ENCODE results near the gene CELA3A. TPM values are rescaled to one million over a fixed set of nuclear protein-coding genes. Genes with fewer than 3 reads are reported as not detected.

Gene CELA3A
- total and polyA plus RNA-seq, 2 of the 13 experiments (the other 11 are each of a cell fraction or from before 2014, with no cell fraction given) = 0.09 TPM; not detected in 1

- TF ChIP-seq HHEX (CRISPR knock-in tag; IDR thresholded peaks at IDR 0.05) = no peak
- no peak for TF ChIP-seq SIX1 (CRISPR knock-in tag; IDR thresholded peaks at IDR 0.05; ENCODE audit: borderline replicate concordance)
- TF ChIP-seq ZUFSP (CRISPR knock-in tag; IDR thresholded peaks at IDR 0.05; ENCODE audit: borderline replicate concordance) = no peak
- TF ChIP-seq ZNF577 (CRISPR knock-in tag; IDR thresholded peaks at IDR 0.05; ENCODE audit: borderline replicate concordance, low read depth) = no peak
- TF ChIP-seq FOSL1 (CRISPR knock-in tag; IDR thresholded peaks at IDR 0.05; ENCODE audit: borderline replicate concordance) = no peak; the same call in 1 of the 2 replicates
- no peak for TF ChIP-seq ZNF724P (CRISPR knock-in tag; IDR thresholded peaks at IDR 0.05; ENCODE audit: borderline replicate concordance)
- TF ChIP-seq CBFB (CRISPR knock-in tag; IDR thresholded peaks at IDR 0.05) = peak; percentile 27; the same call in 1 of the 2 replicates
- no peak for TF ChIP-seq IRX3 (CRISPR knock-in tag; IDR thresholded peaks at IDR 0.05; ENCODE audit: borderline replicate concordance, low read depth)
- peak; percentile 64; the same call in 1 of the 2 replicates for TF ChIP-seq NR1H2 (CRISPR knock-in tag; IDR thresholded peaks at IDR 0.05; ENCODE audit: borderline replicate concordance, low read depth)
- TF ChIP-seq ZMAT3 (CRISPR knock-in tag; conservative IDR thresholded peaks at IDR 0.05) = peak; percentile 75; the same call in 1 of the 2 replicates
- no peak for TF ChIP-seq ZNF281 (CRISPR knock-in tag; IDR thresholded peaks at IDR 0.05; ENCODE audit: borderline replicate concordance)
- 0 out of 2 replicates have a peak, but pooled peaks have one; percentile 38 for TF ChIP-seq ESRRA (CRISPR knock-in tag; IDR thresholded peaks at IDR 0.05; ENCODE audit: low read depth)
- TF ChIP-seq ZNF652 (CRISPR knock-in tag; IDR thresholded peaks at IDR 0.05; ENCODE audit: borderline replicate concordance, low read depth) = peak; percentile 99
- TF ChIP-seq SNAPC4 (CRISPR knock-in tag; IDR thresholded peaks at IDR 0.05) = no peak
- TF ChIP-seq HNF1B (CRISPR knock-in tag; IDR thresholded peaks at IDR 0.05) = no peak; the same call in 1 of the 2 replicates
- TF ChIP-seq NFE2L1 (CRISPR knock-in tag; IDR thresholded peaks at IDR 0.05; ENCODE audit: borderline replicate concordance) = no peak
- TF ChIP-seq KLF13 (CRISPR knock-in tag; IDR thresholded peaks at IDR 0.05) = no peak
Measured at GRCh38 chr1:22025368-22026155, 24.1 kb downstream of the CELA3A start (continued).
